SK-N-SH (cell line): ENCODE data around the gene DNAH11. TPM values are rescaled to one million over a fixed set of nuclear protein-coding genes. Genes with fewer than 3 reads are reported as not detected.

Source experiments
- CTCF ChIA-PET: fragments of 300-600, 350-600 bp; formaldehyde crosslinking; extraction: SDS; loops from one replicate; lab custom pipeline; 2021; lab: Yijun Ruan, JAX
- POLR2A ChIA-PET: fragments of 350-600 bp; sonication (Branson Sonifier 250); formaldehyde crosslinking; extraction: SDS; loops from one replicate; lab custom pipeline; 2020; ENCODE audit warnings: antibody characterized with exemption, inconsistent platforms; lab: Yijun Ruan, JAX
- DNase-seq: peaks from one replicate; pipeline ENCODE4 v3.0.0; 2012
- H2AFZ ChIP-seq: fragments of 200-600 bp; sonication (generic); 2 replicates; pipeline ENCODE4 v1.8.1; 2016; ENCODE audit warnings: antibody characterized with exemption, mild to moderate bottlenecking, low read depth
- H3F3A ChIP-seq: fragments of 200-600 bp; sonication (generic); replicated peaks from 2 replicates; pipeline ENCODE3; 2016; ENCODE audit warnings: antibody characterized with exemption, mild to moderate bottlenecking; ENCODE audit not compliant: insufficient read depth
- H3K27ac ChIP-seq, 2 experiments: fragments of 200-500 bp in 1 of 2; fragments of 200-600 bp in 1 of 2; sonication (Bioruptor generic) in 1 of 2; sonication (generic), shearing (Covaris generic) in 1 of 2; 2 replicates each; pipeline versions ENCODE4 v1.5.1 to v1.6.1; 2014 to 2016; ENCODE audit warnings: low read depth in 2 of 2, inconsistent platforms in 1 of 2, low read length in 1 of 2, mild to moderate bottlenecking in 1 of 2, mixed read lengths in 1 of 2
- H3K27me3 ChIP-seq: fragments of 200-600 bp; sonication (generic), shearing (Covaris generic); 2 replicates; pipeline ENCODE4 v1.6.1; 2016; ENCODE audit warnings: mixed run types; ENCODE audit not compliant: insufficient read depth
- H3K36me3 ChIP-seq, 2 experiments: fragments of 200-500 bp in 1 of 2; fragments of 200-600 bp in 1 of 2; sonication (Bioruptor generic) in 1 of 2; sonication (generic) in 1 of 2; replicated peaks in 1 of 2; 2 replicates each; pipeline versions ENCODE3 to v1.5.1; 2014 to 2016; ENCODE audit warnings: low read length in 1 of 2, mild to moderate bottlenecking in 1 of 2; ENCODE audit not compliant: insufficient read depth in 2 of 2, control insufficient read depth in 1 of 2
- H3K4me1 ChIP-seq, 2 experiments: fragments of 200-500 bp in 1 of 2; fragments of 200-600 bp in 1 of 2; sonication (Bioruptor generic) in 1 of 2; sonication (generic), shearing (Covaris generic) in 1 of 2; 2 replicates each; pipeline versions ENCODE4 v1.5.1 to v1.6.1; 2014 to 2016; ENCODE audit warnings: low read depth in 1 of 2, low read length in 1 of 2, mixed run types in 1 of 2; ENCODE audit not compliant: insufficient read depth in 2 of 2, control insufficient read depth in 1 of 2
- H3K4me2 ChIP-seq: fragments of 200-600 bp; sonication (generic), shearing (Covaris generic); 2 replicates; pipeline ENCODE4 v1.6.1; 2017; ENCODE audit warnings: mixed run types
- H3K4me3 ChIP-seq, 2 experiments: fragments of 200-500 bp in 1 of 2; fragments of 200-600 bp in 1 of 2; sonication (Bioruptor generic) in 1 of 2; sonication (generic), shearing (Covaris generic) in 1 of 2; 2 replicates each; pipeline versions ENCODE4 v1.5.1 to v1.8.1; 2014 to 2016; ENCODE audit warnings: low read depth in 2 of 2, inconsistent platforms in 1 of 2, low read length in 1 of 2, mild to moderate bottlenecking in 1 of 2, mixed read lengths in 1 of 2, moderate library complexity in 1 of 2
- H3K79me2 ChIP-seq: fragments of 200-600 bp; sonication (generic); 2 replicates; pipeline ENCODE4 v1.8.1; 2017; ENCODE audit warnings: mild to moderate bottlenecking; ENCODE audit not compliant: insufficient read depth
- H3K9ac ChIP-seq: fragments of 200-600 bp; sonication (generic); 2 replicates; pipeline ENCODE4 v1.6.1; 2017; ENCODE audit warnings: mixed run types
- H3K9me2 ChIP-seq: fragments of 200-600 bp; sonication (generic); 2 replicates; pipeline ENCODE4 v1.6.1; 2017; ENCODE audit warnings: mixed run types
- H3K9me3 ChIP-seq: fragments of 200-600 bp; sonication (generic); 2 replicates; pipeline ENCODE4 v1.6.1; 2017; ENCODE audit warnings: mixed run types, mild to moderate bottlenecking, moderate library complexity
- H4K20me1 ChIP-seq: fragments of 200-600 bp; sonication (generic); 2 replicates; pipeline ENCODE4 v1.6.1; 2017; ENCODE audit warnings: mild to moderate bottlenecking, mixed run types; ENCODE audit not compliant: insufficient read depth
- EP300 ChIP-seq, 2 experiments: IDR thresholded peaks; 2 replicates each; pipeline versions ENCODE4 v1.4.0 to v1.6.1; 2012; ENCODE audit warnings: borderline replicate concordance in 1 of 2, low read depth in 1 of 2, low read length in 1 of 2
- FOXJ3 ChIP-seq: sonication (generic); formaldehyde crosslinking; IDR thresholded peaks from 2 replicates; pipeline ENCODE4 v1.5.1; 2020; ENCODE audit warnings: mild to moderate bottlenecking, missing genetic modification reagents
- JUND ChIP-seq: IDR thresholded peaks from 2 replicates; pipeline ENCODE4 v1.4.0; 2012
- NRF1 ChIP-seq: IDR thresholded peaks from 2 replicates; pipeline ENCODE4 v1.6.1; 2012; ENCODE audit warnings: low read depth, mild to moderate bottlenecking, low read length
- PBX3 ChIP-seq: IDR thresholded peaks from 2 replicates; pipeline ENCODE4; 2012
- POLR2AphosphoS5 ChIP-seq: IDR thresholded peaks from 2 replicates; pipeline ENCODE4 v1.6.1; 2012; ENCODE audit warnings: low read depth, low read length
- RAD21 ChIP-seq: IDR thresholded peaks from 2 replicates; pipeline ENCODE4 v1.6.1; 2012; ENCODE audit warnings: mild to moderate bottlenecking, low read length
- RCOR1 ChIP-seq: fragments of 150-350 bp; IDR thresholded peaks from 2 replicates; pipeline ENCODE4 v1.6.1; 2017; ENCODE audit warnings: antibody characterized with exemption, low read length
- RFX5 ChIP-seq: IDR thresholded peaks from 2 replicates; pipeline ENCODE4 v1.6.1; 2012; ENCODE audit warnings: mild to moderate bottlenecking, improper control_type of control experiment, low read length
- RXRA ChIP-seq: IDR thresholded peaks from 2 replicates; pipeline ENCODE4 v1.4.0; 2012; ENCODE audit warnings: low read depth, mild to moderate bottlenecking, borderline replicate concordance
- SIN3A ChIP-seq: IDR thresholded peaks from 2 replicates; pipeline ENCODE4 v1.6.1; 2012; ENCODE audit warnings: low read depth, mild to moderate bottlenecking, low read length, moderate library complexity, borderline replicate concordance
- TAF1 ChIP-seq: IDR thresholded peaks from 2 replicates; pipeline ENCODE4 v1.6.1; 2012; ENCODE audit warnings: low read depth, mild to moderate bottlenecking, low read length, moderate library complexity, borderline replicate concordance
- TCF12 ChIP-seq: IDR thresholded peaks from 2 replicates; pipeline ENCODE4 v1.4.0; 2012
- TEAD4 ChIP-seq: IDR thresholded peaks from 2 replicates; pipeline ENCODE4 v1.4.0; 2012; ENCODE audit warnings: mild to moderate bottlenecking, borderline replicate concordance; ENCODE audit not compliant: insufficient read depth
- USF2 ChIP-seq: fragments of 150-350 bp; IDR thresholded peaks from 2 replicates; pipeline ENCODE4 v1.6.1; 2017; ENCODE audit warnings: antibody characterized with exemption, low read length, low read depth, borderline replicate concordance
- ZBTB33 ChIP-seq: IDR thresholded peaks from 2 replicates; pipeline ENCODE4 v1.4.0; 2012; ENCODE audit warnings: low read depth, borderline replicate concordance
- polyA plus RNA-seq, 3 experiments: library from polyadenylated mRNA; depleted of rRNA; stranded (reverse); fragments of >200 nt; gene quantifications; 2 replicates each; pipeline ENCODE4 v1.2.3, GENCODE V29; 2012

The DNAH11 gene
- polyA plus RNA-seq, 1 of the 3 experiments (the other 2 are of a cell fraction), result 0.77 TPM

GRCh38 chr7:21495731-21496130 lies 47.1 kb upstream of the DNAH11 start (continued):
- TF ChIP-seq PBX3 (no peak), RAD21 (no peak), SIN3A (no peak), POLR2AphosphoS5 (no peak), RFX5 (no peak), USF2 (no peak), EP300 (IDR thresholded peaks at IDR 0.05; ENCODE audit: borderline replicate concordance in 1 of 2, low read depth in 1 of 2, low read length in 1 of 2) (no peak)

GRCh38 chr7:21497072-21497471 lies 45.8 kb upstream of the DNAH11 start:
- TF ChIP-seq NRF1 (no peak), JUND (no peak), RAD21 (no peak), SIN3A (no peak), TAF1 (no peak), TCF12 (no peak), POLR2AphosphoS5 (no peak), RXRA (no peak), TEAD4 (no peak), ZBTB33 (no peak), RFX5 (no peak), RCOR1 (no peak), FOXJ3 (CRISPR knock-in tag) (no peak)
- Histone ChIP-seq H3K27me3 (no peaks in the 10 kb centered on the region), H3K9ac (no peak overlapping the region), H3F3A (no peaks in the 10 kb centered on the region), H3K36me3 (peaks cover 2 to 3% of the 10 kb centered on the region in 2 experiments), H3K27ac (no peak overlapping the region), H3K9me2 (no peaks in the 10 kb centered on the region), H3K9me3 (peaks cover 21% of the 10 kb centered on the region), H3K79me2 (no peaks in the 10 kb centered on the region), H2AFZ (no peak overlapping the region), H3K4me2 (no peak overlapping the region), H4K20me1 (no peaks in the 10 kb centered on the region), H3K4me1 (no peaks in the 10 kb centered on the region), H3K4me3 (no peak overlapping the region)
- POLR2A ChIA-PET, result no interaction called here
- CTCF ChIA-PET, result no interaction called here
- DNase-seq, result no peak
